Smooth muscle cell (in vitro differentiated cells): ENCODE measurements around the gene FDXR. TPM values are rescaled to one million over a fixed set of nuclear protein-coding genes. Genes with fewer than 3 reads are reported as not detected.
A peak's percentile ranks its signal among the peaks of the same experiment; 100 is the strongest.

Experiments used
- DNase-seq: peaks from one replicate; lab custom pipeline; 2025; ENCODE audit not compliant: unreplicated experiment; lab: John Stamatoyannopoulos, UW
- H2AFZ ChIP-seq: fragments of 200-600 bp; sonication (generic); 2 replicates; pipeline ENCODE4 v1.6.0; 2016; ENCODE audit warnings: antibody characterized with exemption, low read depth, mild to moderate bottlenecking
- H3F3A ChIP-seq: fragments of 200-600 bp; sonication (generic); 2 replicates; pipeline ENCODE4 v1.6.0; 2017; ENCODE audit warnings: antibody characterized with exemption, low read depth
- H3K27ac ChIP-seq: fragments of 200-600 bp; sonication (generic); 2 replicates; pipeline ENCODE4 v1.5.1; 2016; ENCODE audit warnings: low read depth, mild to moderate bottlenecking
- H3K27me3 ChIP-seq: fragments of 200-600 bp; sonication (generic); 2 replicates; pipeline ENCODE4 v1.6.1; 2016; ENCODE audit warnings: low read depth, mild to moderate bottlenecking
- H3K36me3 ChIP-seq: fragments of 200-600 bp; sonication (generic); 2 replicates; pipeline ENCODE4 v1.5.1; 2016; ENCODE audit warnings: low read depth
- H3K4me1 ChIP-seq: fragments of 200-600 bp; sonication (generic); 2 replicates; pipeline ENCODE4 v1.5.1; 2016; ENCODE audit warnings: low read depth
- H3K4me2 ChIP-seq: fragments of 200-600 bp; sonication (generic); 2 replicates; pipeline ENCODE4 v1.6.0; 2016; ENCODE audit warnings: mild to moderate bottlenecking
- H3K4me3 ChIP-seq: fragments of 200-600 bp; sonication (generic); 2 replicates; pipeline ENCODE4 v1.5.1; 2016; ENCODE audit warnings: mild to moderate bottlenecking
- H3K79me2 ChIP-seq: fragments of 200-600 bp; sonication (generic); 2 replicates; pipeline ENCODE4 v1.6.0; 2016; ENCODE audit warnings: low read depth, mild to moderate bottlenecking
- H3K9ac ChIP-seq: fragments of 200-600 bp; sonication (generic); 2 replicates; pipeline ENCODE4 v1.6.0; 2016; ENCODE audit warnings: low read depth
- H3K9me3 ChIP-seq: fragments of 200-600 bp; sonication (generic); replicated peaks from 2 replicates; pipeline ENCODE4 v1.5.1; 2016; ENCODE audit warnings: low read depth
- H4K20me1 ChIP-seq: fragments of 200-600 bp; sonication (generic); 2 replicates; pipeline ENCODE4 v1.6.0; 2016; ENCODE audit warnings: low read depth
- WGBS: methylation state at CpG from one replicate; pipeline ENCODE4 v1.1.7; 2016; ENCODE audit warnings: low lambda C conversion rate; 5-methylcytosine and 5-hydroxymethylcytosine counted together
- polyA plus RNA-seq: library from polyadenylated mRNA; unstranded; fragments of >200 nt; fragmentation: Nextera tagmentation; extraction: Ambion mirVana; gene quantifications from 2 replicates; pipeline ENCODE4 v1.2.1, GENCODE V29; 2016
- total RNA-seq: library from RNA; depleted of rRNA; stranded (reverse); fragments of >200 nt; gene quantifications from 2 replicates; pipeline ENCODE4 v1.2.3, GENCODE V29; 2014
- TF ChIP-seq, protein P1 (sequence below): fragments of 200-600 bp; sonication (generic); IDR thresholded peaks from 2 replicates; pipeline ENCODE4 v1.5.1; 2017; ENCODE audit warnings: borderline replicate concordance, mild to moderate bottlenecking, antibody characterized with exemption; ENCODE audit not compliant: insufficient read depth, poor library complexity, severe bottlenecking

The FDXR gene
- total and polyA plus RNA-seq, 2 experiments from 2014 or later: 5.6 to 18.7 TPM

DNA sequence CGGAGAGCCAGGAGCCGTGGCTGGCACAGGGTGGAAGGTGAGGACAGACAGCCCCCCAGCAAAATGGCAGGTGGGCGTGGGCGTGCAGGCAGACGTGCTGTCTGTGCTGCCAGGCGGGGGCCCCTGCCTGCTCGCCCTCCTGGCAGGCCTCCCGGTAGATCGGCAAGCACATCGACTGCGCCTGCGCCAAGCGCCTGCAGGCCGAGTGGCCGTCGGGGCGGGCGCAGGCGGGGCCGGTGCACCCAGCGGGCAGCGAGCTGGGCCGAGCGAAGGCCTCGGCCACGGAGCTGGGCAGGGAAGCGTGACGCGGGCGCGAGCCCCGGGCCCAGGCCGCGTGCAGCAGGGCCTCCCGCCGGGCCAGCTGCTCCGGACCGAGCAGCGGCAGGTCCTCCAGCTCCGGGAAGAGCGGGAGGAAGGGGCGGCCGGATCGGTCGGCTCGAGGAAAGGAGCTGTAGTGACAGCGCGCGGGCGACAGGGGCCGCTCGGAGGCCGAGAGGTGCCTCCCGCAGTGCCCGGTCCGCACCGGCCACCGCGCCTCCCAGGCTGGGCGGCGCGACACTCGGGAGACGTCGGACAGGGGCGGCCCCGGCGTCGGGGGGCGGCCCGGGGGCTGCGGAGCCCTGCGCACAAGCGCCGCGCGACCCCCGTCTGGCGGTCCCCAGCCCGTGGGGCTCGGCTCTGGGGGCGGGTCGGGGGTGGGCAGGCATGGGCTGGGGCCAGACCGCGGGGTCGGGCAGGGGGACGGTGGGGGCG, 30.0 kb downstream of the FDXR start:
- no peaks in the 10 kb centered on the region for H3K79me2 ChIP-seq
- DNase-seq: peak; percentile 43
- no peak overlapping the region for H2AFZ ChIP-seq
- H3K4me2 ChIP-seq: peak overlapping the region; percentile 83
- H3K36me3 ChIP-seq: no peaks in the 10 kb centered on the region
- TF ChIP-seq, protein P1, sequence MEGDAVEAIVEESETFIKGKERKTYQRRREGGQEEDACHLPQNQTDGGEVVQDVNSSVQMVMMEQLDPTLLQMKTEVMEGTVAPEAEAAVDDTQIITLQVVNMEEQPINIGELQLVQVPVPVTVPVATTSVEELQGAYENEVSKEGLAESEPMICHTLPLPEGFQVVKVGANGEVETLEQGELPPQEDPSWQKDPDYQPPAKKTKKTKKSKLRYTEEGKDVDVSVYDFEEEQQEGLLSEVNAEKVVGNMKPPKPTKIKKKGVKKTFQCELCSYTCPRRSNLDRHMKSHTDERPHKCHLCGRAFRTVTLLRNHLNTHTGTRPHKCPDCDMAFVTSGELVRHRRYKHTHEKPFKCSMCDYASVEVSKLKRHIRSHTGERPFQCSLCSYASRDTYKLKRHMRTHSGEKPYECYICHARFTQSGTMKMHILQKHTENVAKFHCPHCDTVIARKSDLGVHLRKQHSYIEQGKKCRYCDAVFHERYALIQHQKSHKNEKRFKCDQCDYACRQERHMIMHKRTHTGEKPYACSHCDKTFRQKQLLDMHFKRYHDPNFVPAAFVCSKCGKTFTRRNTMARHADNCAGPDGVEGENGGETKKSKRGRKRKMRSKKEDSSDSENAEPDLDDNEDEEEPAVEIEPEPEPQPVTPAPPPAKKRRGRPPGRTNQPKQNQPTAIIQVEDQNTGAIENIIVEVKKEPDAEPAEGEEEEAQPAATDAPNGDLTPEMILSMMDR: peak; percentile 44
- no peak overlapping the region for H3K9ac ChIP-seq
- WGBS: 8% methylated on average over 53 of the region's 88 CpGs
- H3K4me3 ChIP-seq: peak overlapping the region; percentile 48
- no peaks in the 10 kb centered on the region for H3F3A ChIP-seq
- peaks cover 26% of the 10 kb centered on the region for H3K27me3 ChIP-seq
- H3K27ac ChIP-seq: no peak overlapping the region
- no peaks in the 10 kb centered on the region for H3K9me3 ChIP-seq
- H4K20me1 ChIP-seq: no peaks in the 10 kb centered on the region
- H3K4me1 ChIP-seq: no peaks in the 10 kb centered on the region

DNA sequence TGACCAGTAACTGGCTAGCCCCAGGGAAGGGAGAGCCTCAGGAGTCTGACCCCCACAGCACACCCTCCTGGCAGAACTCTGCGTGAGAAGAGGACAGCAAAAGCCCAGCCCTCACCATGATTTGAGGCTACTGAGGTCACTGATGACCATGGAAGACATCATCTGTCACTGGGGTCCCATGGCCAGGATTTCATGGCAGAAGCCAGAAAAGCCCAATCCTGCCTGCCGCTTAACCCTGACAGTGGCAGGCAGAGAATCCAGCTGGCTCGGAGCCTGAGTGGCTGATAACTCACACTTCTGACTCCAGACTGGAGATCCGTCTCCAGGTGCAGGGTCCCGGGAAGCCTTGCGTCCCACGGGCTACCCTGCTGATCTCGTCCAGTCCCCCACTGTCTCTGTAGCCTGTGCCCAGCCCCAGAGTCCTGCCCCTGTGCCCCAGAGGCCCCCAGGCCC, 30.6 kb downstream of the FDXR start:
- Histone ChIP-seq H3K9ac (no peak overlapping the region), H3K79me2 (no peaks in the 10 kb centered on the region), H3K4me3 (peak overlapping the region; percentile 48), H2AFZ (no peak overlapping the region), H3K27me3 (peaks cover 26% of the 10 kb centered on the region), H3K9me3 (no peaks in the 10 kb centered on the region), H4K20me1 (no peaks in the 10 kb centered on the region), H3K4me2 (peak overlapping the region; percentile 83), H3K27ac (no peak overlapping the region), H3F3A (no peaks in the 10 kb centered on the region), H3K4me1 (no peaks in the 10 kb centered on the region), H3K36me3 (no peaks in the 10 kb centered on the region)
- no peak for DNase-seq
- WGBS: 62% methylated on average over 8 of the region's 8 CpGs
- TF ChIP-seq, protein P1: no peak

DNA sequence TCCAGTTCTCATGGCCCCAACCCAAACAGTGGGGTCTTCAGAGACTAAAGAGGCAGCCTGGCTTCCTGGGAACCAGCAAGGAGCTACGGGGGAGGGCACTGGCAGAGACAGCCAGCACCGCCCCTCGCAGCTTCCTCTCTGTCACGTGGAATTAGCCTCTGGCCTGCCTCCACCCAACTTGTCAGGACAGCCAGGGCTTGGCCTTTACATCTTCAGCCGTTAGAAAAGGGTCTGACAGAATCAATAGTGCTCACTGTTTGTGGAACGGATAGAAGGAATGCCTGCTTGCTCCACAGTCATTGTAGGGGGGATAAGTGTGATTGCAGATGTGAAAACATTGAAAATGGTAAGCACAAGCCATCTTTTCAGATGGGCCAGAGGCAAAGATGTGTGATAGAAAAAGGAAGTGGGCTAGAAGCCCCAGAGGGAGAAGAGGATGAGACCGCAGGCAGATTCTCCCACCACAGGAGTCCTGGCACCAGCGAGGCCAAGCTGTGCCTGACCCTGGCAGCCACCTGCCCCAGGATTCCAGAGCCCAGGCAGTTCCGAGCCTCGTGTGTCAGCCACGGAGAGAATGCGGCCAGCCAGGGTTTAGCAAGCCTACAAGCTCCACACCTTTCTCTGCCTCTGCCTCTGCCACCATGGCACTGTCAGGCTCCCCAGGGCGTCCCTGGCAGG, 31.7 kb downstream of the FDXR start:
- Histone ChIP-seq H3K27me3 (peaks cover 26% of the 10 kb centered on the region), H3K4me1 (no peaks in the 10 kb centered on the region), H3K79me2 (no peaks in the 10 kb centered on the region), H3K27ac (no peak overlapping the region), H3K4me2 (no peak overlapping the region), H3K9me3 (no peaks in the 10 kb centered on the region), H3K4me3 (no peak overlapping the region), H4K20me1 (no peaks in the 10 kb centered on the region), H3K9ac (no peak overlapping the region), H2AFZ (no peak overlapping the region), H3K36me3 (no peaks in the 10 kb centered on the region), H3F3A (no peaks in the 10 kb centered on the region)
- no peak for DNase-seq
- TF ChIP-seq, protein P1: no peak
- WGBS: 58% methylated on average over 13 of the region's 13 CpGs
